GM12864 (cell line): Measurements from ENCODE around the gene ST6GALNAC6.

Source experiments
- DNase-seq: peaks from one replicate; pipeline ENCODE4 v3.0.0-alpha.2; 2011; ENCODE audit warnings: low read depth
- H3K4me3 ChIP-seq: 2 replicates; pipeline ENCODE4 v1.5.1; 2011; ENCODE audit warnings: mild to moderate bottlenecking, low read depth, low read length, control low read depth
- CTCF ChIP-seq: IDR thresholded peaks from 2 replicates; pipeline ENCODE4 v1.5.1; 2011; ENCODE audit warnings: low read depth, mild to moderate bottlenecking, moderate library complexity, low read length, control low read depth, inconsistent platforms; ENCODE audit errors: missing control alignments

The ST6GALNAC6 gene

DNA sequence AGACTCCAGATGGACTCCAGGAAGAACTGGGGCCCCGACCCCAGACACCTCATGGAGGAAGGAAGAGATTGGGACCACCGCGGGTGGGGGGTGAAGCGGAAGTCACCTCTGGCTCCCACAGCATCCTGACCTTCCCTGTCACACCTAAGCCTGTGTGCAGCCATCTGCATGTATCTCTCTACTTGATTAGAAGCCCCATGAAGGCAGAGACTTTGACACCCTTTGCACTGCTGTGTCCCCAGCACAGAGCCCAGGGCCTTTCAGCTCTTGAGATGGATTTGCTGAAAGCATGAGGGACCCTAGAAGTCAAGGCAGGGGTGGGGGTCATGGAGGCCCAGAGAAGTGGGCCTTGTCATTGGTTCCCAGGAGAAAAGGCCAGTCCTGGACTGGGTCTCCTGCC lies 42.1 kb downstream of the ST6GALNAC6 start:
- DNase-seq, result no peak
- H3K4me3 ChIP-seq, result no peak overlapping the region
- TF ChIP-seq CTCF, result no peak

- no peak for TF ChIP-seq CTCF
- DNase-seq, result no peak
- H3K4me3 ChIP-seq, result no peak overlapping the region
Measured at GRCh38 chr9:127856729-127857116, 42.7 kb downstream of the ST6GALNAC6 start.

DNA sequence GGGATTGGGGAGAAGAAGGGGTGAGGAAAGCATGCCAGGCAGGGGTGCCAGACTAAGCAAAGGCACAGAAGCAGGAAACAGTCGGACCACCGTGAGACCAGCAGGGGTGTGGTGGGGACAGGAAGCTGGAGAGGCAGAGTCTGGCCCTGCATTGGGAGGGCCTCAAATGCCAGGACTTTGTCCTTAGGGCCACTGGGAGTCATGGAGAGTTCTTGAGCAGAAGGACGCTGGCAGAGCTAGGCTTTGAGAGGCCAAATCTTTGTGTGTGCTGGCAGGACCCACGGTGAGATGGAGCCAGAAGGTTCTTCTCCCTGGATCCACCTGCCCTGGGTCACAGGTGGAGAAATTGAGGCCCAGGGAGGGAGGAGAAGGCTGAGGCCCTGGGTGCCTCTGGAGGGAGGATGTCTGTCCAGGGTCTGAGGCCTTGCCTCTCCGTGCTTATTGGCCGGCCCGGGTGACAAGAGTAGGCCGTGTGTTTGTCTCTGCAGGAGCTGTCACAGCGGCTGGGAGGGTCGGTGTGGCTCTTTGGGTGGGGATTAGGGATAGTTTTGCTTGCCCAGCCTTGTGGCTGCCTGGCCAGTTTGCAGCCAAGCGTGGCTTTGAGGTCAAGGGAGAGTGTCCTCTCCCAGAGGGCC lies 43.2 kb downstream of the ST6GALNAC6 start:
- DNase-seq, result no peak
- H3K4me3 ChIP-seq, result no peak overlapping the region
- no peak for TF ChIP-seq CTCF

DNA sequence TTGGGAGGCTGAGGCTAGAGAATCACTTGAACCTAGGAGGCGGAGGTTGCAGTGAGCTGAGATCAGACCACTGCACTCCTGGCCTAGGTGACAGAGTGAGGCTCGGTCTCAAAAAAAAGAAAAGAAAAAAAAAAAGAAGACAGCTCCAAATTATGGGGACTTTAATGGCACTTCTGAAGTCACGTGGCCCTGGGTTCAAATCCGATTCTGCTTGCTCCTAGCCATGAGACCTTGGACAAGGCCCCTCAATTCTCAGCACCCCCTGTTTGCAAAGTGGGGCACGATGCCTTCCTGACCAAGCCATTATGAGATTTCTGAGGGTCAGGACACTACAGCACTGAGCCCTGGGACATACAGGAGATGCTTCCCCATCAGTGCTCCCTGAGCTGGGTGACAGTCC lies 43.9 kb downstream of the ST6GALNAC6 start:
- DNase-seq, result no peak
- TF ChIP-seq CTCF, result no peak
- H3K4me3 ChIP-seq, result no peak overlapping the region

DNA sequence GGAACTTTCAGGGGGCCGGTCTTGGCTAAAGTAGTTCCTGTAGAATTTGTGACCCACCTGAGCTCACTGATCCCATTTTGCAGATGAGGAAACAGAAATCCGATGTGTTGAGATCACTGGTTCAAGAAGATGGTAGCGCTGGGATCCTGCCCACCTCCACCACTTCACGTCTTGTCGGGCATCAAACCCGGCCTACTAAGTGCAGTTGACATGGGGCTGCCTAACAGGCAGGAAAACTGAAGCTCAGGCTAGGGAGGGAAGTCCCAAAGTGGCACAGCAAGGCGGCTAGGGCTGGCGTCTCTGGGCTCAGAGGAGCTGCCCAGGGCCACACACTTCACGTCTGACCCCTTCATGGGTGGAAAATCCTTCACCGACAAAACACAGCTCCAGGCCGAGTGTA lies 44.4 kb downstream of the ST6GALNAC6 start:
- no peak for DNase-seq
- TF ChIP-seq CTCF, result no peak
- no peak overlapping the region for H3K4me3 ChIP-seq

DNA sequence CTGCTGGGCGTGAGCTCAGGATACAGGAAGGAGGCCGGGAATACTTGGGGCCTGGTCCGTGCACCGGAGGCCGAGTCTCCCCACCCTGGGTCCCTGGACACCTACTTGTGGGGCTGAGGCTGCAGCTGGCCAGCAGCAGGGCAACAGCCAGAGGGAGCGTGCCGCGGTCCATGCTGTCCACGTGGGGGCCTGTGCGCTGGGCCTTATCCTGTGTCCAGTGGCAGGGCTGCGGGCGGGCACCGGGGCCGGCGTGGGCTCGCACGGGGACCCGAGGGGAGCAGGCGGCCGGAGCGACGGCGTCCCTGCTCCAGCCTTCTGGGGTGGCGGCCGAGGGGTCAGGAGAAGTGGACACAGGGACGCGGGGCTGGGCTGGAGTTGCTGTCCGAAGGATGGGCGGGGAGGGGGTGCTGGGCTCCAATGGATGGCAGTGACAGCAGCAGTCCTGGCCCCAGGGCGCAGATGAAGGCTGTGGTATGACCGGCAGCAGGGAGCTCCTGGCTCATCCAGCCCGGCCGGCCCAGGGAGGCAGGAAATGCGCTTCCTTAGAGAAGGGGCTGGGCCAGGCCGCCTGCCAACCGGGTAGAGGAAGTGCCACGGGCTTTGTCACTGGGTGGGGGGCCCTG lies 45.1 kb downstream of the ST6GALNAC6 start, which contains the start of gene ENG:
TSS of gene ENG (minus strand) at position 475 of the 623 bp plus-strand sequence. CDS start at position 172, 303 bp downstream.
- no peak within 1 kb of the TSS; the same call in 1 of the 2 replicates for H3K4me3 ChIP-seq
- DNase-seq, result no peak

More for the DNA sequence above, 45.1 kb downstream of the ST6GALNAC6 start, which contains the start of gene ENG:
- TF ChIP-seq CTCF, result no peak
